GM20431 (cell line): ENCODE results near the gene CCDC66.
"Not testable (repeated sequence)": the region's sequence is repeated elsewhere in the genome, so short reads cannot be mapped to it uniquely, and the experiment has no call there.

Experiments used
- in situ Hi-C: fragments of 300-500 bp; cut with MseI, MboI; formaldehyde crosslinking; loops from one replicate; pipeline ENCODE4 v1.15.0; 2020; ENCODE audit warnings: low sequenced_read_pairs; ENCODE audit not compliant: unreplicated experiment

The CCDC66 gene

GRCh38 chr3:56556908-56557830, at the start of gene CCDC66:
Gene CCDC66, plus strand, starts transcription at chr3:56557175. Its CDS starts 68 bp downstream, at chr3:56557243.
- in situ Hi-C loops, result no loop called here

DNA sequence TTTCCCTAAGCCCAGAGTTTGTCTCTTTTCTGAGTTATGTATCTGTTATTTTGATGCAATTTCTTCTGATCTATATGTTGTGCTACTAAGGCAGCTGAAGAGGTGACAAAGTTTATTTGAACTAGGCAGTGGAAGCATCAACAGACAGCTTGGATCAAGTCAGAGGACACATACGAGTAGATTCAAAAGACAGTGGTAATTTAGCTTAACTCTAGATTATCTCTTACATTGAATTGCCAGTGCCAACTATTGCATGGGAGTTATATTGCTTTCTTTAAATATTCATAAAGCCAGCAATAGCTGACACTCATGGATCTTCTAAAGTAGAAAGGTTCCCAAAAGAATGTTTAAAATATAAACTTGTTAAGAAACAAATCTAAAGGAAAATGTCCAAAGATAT, 37.3 kb upstream of the CCDC66 start:
- in situ Hi-C loops, result no loop called here

GRCh38 chr3:56522374-56522773, 34.6 kb upstream of the CCDC66 start:
- in situ Hi-C loops, result no loop called here

GRCh38 chr3:56525291-56525690, 31.7 kb upstream of the CCDC66 start:
- in situ Hi-C loops, result no loop called here

- in situ Hi-C loops, result no loop called here
These were observed 20.2 kb upstream of the CCDC66 start for GRCh38 chr3:56536735-56537134.

DNA sequence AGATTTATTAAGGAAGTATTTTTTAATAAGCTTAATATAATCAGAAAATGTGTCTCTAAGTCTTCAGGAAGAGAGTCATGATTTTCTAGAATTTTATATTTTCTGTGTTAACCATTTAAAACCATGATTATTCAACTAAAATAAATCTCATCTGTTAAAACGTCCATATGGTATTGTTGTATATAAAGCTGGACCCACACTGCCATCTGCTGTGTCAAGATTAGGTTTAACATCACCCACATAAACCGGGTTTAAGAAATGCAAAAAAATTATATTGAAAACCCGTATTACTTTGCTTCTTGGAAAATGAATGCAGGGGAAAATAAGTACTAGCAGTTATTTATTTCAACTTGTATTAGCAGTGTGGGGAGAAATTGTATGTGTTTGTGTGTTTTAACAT, 9.5 kb upstream of the CCDC66 start:
- in situ Hi-C loops, result no loop called here

DNA sequence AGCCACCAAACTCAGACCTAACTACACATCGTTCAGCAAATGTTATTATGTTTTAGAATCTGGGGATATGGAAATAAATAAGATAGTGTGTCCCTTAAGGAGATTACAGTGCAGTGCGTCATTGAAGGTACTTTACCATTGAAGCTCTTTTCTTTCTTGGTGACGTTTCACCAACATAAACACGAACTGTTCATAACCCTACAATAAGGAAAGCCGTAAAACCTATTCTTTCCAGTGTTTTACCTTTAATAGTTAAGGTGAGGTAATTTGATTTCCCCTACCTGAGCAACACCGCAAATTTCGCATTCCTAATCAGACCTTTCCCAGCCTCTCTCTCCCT, 826 bp downstream of the CCDC66 start:
- in situ Hi-C loops, result no loop called here

DNA sequence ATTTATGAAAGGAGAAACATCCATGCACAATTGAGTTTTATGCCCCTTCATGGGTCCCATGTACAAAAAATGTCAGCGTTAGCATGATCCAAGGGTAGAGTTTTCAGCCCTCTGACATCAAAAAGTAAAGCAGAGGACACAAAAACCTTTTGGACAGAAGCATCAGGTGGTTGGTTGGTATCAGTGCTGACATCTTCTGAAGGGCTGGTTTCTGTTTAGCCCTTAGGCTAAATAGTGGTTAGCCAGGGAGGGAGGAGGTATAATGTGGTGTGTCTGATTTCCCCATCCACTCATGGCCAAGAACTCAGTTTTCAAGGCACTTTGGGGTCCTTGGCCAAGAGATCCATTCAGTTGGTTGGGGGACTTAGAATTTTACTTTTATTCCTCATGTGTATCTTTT, 16.5 kb downstream of the CCDC66 start:
- in situ Hi-C loops, result no loop called here

DNA sequence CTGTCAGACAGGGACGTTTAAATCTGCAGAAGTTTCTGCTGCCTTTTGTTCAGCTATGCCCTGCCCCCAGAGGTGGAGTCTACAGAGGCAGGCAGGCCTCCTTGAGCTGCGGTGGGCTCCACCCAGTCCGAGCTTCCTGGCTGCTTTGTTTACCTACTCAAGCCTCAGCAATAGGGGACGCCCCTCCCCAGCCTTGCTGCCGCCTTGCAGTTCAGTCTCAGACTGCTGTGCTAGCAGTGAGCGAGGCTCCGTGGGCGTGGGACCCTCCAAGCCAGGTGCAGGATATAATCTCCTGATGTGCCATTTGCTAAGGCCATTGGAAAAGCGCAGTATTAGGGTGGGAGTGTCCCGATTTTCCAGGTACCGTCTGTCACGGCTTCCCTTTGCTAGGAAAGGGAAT, 25.0 kb downstream of the CCDC66 start:
- in situ Hi-C loops, result not testable (repeated sequence)

DNA sequence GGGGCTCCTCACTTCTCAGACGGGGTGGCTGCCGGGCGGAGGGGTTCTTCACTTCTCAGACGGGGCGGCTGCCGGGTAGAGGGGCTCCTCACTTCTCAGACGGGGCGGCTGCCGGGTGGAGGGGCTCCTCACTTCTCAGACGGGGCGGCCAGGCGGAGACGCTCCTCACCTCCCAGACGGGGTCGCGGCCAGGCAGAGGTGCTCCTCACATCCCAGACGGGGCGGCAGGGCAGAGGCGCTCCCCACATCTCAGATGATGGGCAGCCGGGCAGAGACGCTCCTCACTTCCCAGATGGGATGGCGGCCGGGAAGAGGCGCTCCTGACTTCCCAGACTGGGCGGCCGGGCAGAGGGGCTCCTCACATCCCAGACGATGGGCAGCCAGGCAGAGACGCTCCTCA, 27.3 kb downstream of the CCDC66 start:
- in situ Hi-C loops, result not testable (repeated sequence)

DNA sequence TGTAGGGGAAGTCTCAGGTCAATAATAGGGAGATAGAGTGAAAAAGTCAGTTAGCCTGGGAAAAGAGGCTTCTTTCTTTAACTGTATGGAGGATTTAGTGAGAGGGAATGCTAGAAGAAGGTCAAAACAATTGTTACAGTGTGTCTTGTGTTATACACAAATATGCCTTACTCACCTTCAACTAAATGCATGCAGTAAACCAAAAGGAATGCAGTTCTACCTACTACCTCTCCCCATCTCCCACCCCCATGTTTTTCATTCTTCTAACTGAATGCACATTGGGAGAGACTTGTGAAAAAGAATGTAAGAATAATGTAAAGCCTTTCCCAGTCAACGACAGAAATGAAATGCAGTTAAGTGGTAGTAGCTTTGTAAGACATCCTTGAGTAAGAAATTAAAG, 33.8 kb downstream of the CCDC66 start:
- in situ Hi-C loops, result no loop called here

DNA sequence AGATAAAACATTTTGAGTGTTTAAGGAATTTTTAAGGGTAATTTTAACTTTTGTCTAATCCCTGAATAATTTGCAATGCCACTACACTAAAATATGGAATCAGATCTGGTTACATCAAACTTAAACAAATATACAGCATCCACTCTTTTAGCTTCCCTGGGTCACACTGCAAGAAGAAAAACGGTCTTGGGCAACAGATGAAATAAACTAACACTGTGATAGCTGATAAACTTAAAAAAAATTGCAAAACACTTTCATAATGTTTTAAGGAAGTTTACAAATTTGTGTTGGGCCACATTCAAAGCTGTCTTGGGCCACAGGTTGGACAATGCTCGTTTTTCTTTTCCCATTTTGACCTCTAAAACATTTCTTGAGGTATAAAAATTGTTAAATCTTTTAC, 34.3 kb downstream of the CCDC66 start:
- in situ Hi-C loops, result no loop called here

DNA sequence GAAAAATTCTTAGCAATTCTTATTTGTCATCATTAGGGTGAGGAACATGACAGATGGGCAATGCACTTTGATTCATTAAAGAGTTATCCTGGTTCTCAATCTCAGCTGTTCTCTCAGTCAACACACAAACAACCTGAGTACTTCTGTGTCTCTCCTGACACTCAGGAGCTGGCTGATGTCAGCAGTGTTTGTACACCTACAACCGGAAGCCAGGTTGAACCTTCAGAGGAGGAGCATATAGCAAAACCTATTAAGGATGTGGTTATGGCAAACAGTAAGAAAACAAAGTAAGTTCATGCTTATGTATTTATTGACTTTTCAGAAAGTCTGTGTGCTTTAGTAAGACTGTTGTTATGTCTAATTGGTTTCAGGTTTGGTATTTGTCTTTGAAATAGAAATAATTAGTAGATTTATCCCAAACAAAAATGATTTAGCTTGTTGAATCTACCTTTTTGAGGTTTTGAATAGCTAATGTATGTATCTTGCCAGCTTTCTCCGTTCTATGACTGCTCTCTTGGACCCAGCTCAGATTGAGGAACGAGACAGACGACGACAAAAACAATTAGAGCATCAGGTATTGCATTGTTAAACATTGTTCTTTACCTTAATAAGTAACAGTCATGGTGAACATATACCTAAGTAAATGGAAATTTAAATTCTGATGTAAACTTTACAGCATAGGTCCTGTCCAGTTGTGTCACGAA, 36.6 kb downstream of the CCDC66 start:
- in situ Hi-C loops, result no loop called here

DNA sequence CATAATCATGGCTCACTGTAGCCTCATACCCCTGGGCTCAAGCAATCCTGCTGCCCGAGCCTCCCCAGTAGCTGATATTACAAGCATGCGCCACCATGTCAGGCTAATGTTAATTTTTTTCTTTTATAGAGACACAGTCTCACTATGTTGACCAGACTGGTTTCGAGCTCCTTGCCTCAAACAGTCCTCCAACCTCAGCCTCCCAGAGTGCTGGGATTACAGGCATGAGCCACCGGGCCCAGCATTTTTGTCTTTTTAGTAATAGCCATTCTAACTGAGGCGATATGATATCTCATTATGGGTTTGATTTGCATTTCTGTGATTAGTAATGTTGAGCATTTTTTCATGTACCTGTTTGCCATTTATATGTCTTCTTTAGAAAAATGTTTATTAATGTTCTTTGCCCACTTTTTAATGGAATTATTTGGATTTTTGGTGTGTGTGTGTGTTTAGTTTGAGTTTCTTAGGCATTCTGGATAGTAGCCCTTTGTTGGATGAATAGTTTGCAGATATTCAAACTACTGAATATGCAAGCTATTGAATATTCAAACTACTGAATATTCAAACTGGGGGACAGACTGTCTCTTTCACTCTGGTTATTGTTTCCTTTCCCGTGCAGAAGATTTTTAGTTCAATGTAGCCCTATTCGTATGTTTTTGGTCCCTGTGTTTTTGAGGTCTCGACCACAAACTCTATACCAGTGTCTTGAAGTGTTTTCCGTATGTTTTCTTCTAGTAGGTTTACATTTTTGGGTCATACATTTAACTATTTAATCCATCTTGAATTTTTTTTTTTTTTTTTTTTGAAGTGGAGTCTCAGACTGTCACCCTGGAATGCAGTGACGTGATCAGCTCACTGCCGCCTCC, 39.2 kb downstream of the CCDC66 start:
- in situ Hi-C loops, result no loop called here

- in situ Hi-C loops, result not testable (repeated sequence)
These were observed 51.5 kb downstream of the CCDC66 start for GRCh38 chr3:56608479-56608878.

- in situ Hi-C loops, result no loop called here
These were observed 53.8 kb downstream of the CCDC66 start for GRCh38 chr3:56610669-56611335.

- in situ Hi-C loops, result no loop called here
These were observed 54.4 kb downstream of the CCDC66 start for GRCh38 chr3:56611364-56611763.

DNA sequence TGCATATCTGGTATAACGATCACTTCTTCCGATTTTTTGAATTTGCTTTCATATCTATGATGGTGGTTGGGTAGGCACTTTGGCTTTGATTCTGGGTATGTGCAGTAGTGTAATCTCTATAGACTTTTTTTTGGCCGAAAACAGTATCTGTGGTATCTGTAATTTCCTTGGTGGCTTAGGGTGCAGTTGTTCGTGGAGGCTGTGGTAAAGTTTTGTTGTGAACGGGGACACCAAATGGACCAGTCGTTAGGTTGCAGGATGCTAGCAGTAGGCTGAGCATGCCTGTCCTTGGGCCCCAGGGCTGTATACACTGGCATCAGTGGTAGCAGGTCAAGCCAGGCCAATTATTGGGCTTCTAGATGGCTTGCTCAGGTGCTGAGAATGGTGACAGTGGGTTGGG, 55.2 kb downstream of the CCDC66 start:
- in situ Hi-C loops, result no loop called here

DNA sequence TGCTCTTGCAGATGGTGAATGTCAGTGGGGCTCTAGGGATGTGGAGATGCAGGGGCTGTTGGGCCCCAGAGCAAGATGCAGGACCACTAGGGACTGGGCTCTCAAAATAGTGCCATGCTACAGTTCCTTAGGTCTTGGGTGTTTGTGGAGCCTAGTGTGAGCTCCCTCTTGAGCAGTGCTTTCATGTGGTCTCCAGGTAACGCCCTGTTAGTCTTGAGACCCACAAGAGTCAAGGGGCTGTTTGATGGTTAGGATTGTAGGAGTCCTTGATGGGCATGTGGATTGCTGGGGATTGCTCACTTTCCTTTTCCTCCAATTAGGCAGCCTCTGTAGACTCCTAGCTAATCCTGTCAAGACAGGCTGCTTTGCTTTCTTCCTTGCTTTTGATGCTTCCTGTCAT, 56.0 kb downstream of the CCDC66 start:
- in situ Hi-C loops, result no loop called here

- in situ Hi-C loops, result no loop called here
These were observed 59.6 kb downstream of the CCDC66 start for GRCh38 chr3:56616478-56617006.
